Endodermal cell (in vitro differentiated cells): ENCODE data around the gene ACYP1. TPM values are rescaled to one million over a fixed set of nuclear protein-coding genes. Genes with fewer than 3 reads are reported as not detected.

Experiments used
- DNase-seq: peaks from one replicate; pipeline ENCODE4 v3.0.0-alpha.2; 2017
- H3K27ac ChIP-seq: 2 replicates; pipeline ENCODE4 v1.5.1; 2013; ENCODE audit warnings: mild to moderate bottlenecking, low read depth, low read length, moderate library complexity
- H3K27me3 ChIP-seq: 2 replicates; pipeline ENCODE4 v1.6.1; 2013; ENCODE audit warnings: mild to moderate bottlenecking, low read length, moderate library complexity; ENCODE audit not compliant: insufficient read depth, control insufficient read depth, poor library complexity, severe bottlenecking
- H3K36me3 ChIP-seq: 2 replicates; pipeline ENCODE4 v1.7.0; 2013; ENCODE audit warnings: mild to moderate bottlenecking, low read length, moderate library complexity; ENCODE audit not compliant: control insufficient read depth, insufficient read depth
- H3K4me1 ChIP-seq: one replicate; pipeline ENCODE4 v1.7.0; 2013; ENCODE audit warnings: low read length; ENCODE audit not compliant: control insufficient read depth, insufficient read depth
- H3K4me3 ChIP-seq: 2 replicates; pipeline ENCODE4 v1.5.1; 2013; ENCODE audit warnings: mild to moderate bottlenecking, low read length, moderate library complexity
- H3K9ac ChIP-seq: 2 replicates; pipeline ENCODE4 v1.6.1; 2013; ENCODE audit warnings: mild to moderate bottlenecking, low read length, moderate library complexity; ENCODE audit not compliant: poor library complexity, severe bottlenecking; ENCODE audit errors: extremely low read depth
- H3K9me3 ChIP-seq: 2 replicates; pipeline ENCODE4 v1.6.1; 2013; ENCODE audit warnings: mild to moderate bottlenecking, low read length, moderate library complexity; ENCODE audit not compliant: control insufficient read depth
- H3K27ac Mint-ChIP-seq: 2 replicates; pipeline ENCODE4 v1.8.0; 2020; ENCODE audit warnings: mixed read lengths
- H3K27me3 Mint-ChIP-seq: 2 replicates; pipeline ENCODE4 v1.8.0; 2021; ENCODE audit warnings: mild to moderate bottlenecking, mixed read lengths; ENCODE audit not compliant: insufficient read depth
- H3K36me3 Mint-ChIP-seq: 2 replicates; pipeline ENCODE4 v1.8.0; 2020; ENCODE audit warnings: low read depth, mixed read lengths
- H3K4me1 Mint-ChIP-seq: 2 replicates; pipeline ENCODE4 v1.8.0; 2020; ENCODE audit warnings: mixed read lengths
- H3K4me3 Mint-ChIP-seq: 2 replicates; pipeline ENCODE4 v1.8.0; 2020; ENCODE audit warnings: mild to moderate bottlenecking, moderate library complexity, mixed read lengths
- H3K9me3 Mint-ChIP-seq: 2 replicates; pipeline ENCODE4 v1.8.0; 2020; ENCODE audit warnings: mild to moderate bottlenecking, mixed read lengths
- WGBS, 2 experiments: methylation state at CpG; one replicate each; pipeline versions ENCODE4 v1.1.5 to v1.1.7; 2013; ENCODE audit warnings: missing lambda C conversion rate in 2 of 2, mixed read lengths in 1 of 2; ENCODE audit not compliant: insufficient coverage in 1 of 2, insufficient read length in 1 of 2; 5-methylcytosine and 5-hydroxymethylcytosine counted together
- total RNA-seq, 2 donors: library from RNA; stranded (reverse); fragmentation: NEBNext Ultra II Directional in 1 of 2; extraction: Animal tissue kit (Norgen Biotek cat#: 25700) in 1 of 2; gene quantifications; 2 replicates in 1 of 2; 3 replicates in 1 of 2; pipeline ENCODE4 v1.2.1, GENCODE V29; 2021
- TF ChIP-seq, protein P1 (sequence below): fragments of 200-600 bp; sonication (generic); conservative IDR thresholded peaks from 2 replicates; pipeline ENCODE4 v1.5.0; 2021; ENCODE audit warnings: antibody characterized with exemption, mild to moderate bottlenecking

Gene ACYP1
- total RNA-seq, 2 donors from 2014 or later = 21.4 to 26.0 TPM

GRCh38 chr14:75048101-75048500 lies 15.7 kb downstream of the ACYP1 start:
- no peak overlapping the region for H3K4me3 Mint-ChIP-seq
- H3K9me3 Mint-ChIP-seq = no peaks in the 10 kb centered on the region
- no peaks in the 10 kb centered on the region for H3K36me3 Mint-ChIP-seq
- H3K4me1 ChIP-seq = no peaks in the 10 kb centered on the region
- no peak overlapping the region for H3K4me3 ChIP-seq
- H3K4me1 Mint-ChIP-seq = peaks cover 5% of the 10 kb centered on the region
- WGBS, 2 experiments = 87 to 98% methylated on average over 2 of the region's 2 CpGs
- no peak overlapping the region for H3K9ac ChIP-seq
- H3K36me3 ChIP-seq = no peaks in the 10 kb centered on the region
- TF ChIP-seq, protein P1, sequence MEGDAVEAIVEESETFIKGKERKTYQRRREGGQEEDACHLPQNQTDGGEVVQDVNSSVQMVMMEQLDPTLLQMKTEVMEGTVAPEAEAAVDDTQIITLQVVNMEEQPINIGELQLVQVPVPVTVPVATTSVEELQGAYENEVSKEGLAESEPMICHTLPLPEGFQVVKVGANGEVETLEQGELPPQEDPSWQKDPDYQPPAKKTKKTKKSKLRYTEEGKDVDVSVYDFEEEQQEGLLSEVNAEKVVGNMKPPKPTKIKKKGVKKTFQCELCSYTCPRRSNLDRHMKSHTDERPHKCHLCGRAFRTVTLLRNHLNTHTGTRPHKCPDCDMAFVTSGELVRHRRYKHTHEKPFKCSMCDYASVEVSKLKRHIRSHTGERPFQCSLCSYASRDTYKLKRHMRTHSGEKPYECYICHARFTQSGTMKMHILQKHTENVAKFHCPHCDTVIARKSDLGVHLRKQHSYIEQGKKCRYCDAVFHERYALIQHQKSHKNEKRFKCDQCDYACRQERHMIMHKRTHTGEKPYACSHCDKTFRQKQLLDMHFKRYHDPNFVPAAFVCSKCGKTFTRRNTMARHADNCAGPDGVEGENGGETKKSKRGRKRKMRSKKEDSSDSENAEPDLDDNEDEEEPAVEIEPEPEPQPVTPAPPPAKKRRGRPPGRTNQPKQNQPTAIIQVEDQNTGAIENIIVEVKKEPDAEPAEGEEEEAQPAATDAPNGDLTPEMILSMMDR = no peak
- DNase-seq = no peak
- no peak overlapping the region for H3K27ac Mint-ChIP-seq
- H3K27ac ChIP-seq = no peak overlapping the region
- H3K9me3 ChIP-seq = no peaks in the 10 kb centered on the region
- H3K27me3 Mint-ChIP-seq = no peaks in the 10 kb centered on the region
- no peaks in the 10 kb centered on the region for H3K27me3 ChIP-seq

GRCh38 chr14:75047506-75047905 lies 16.3 kb downstream of the ACYP1 start:
- Mint-ChIP-seq H3K4me3 (no peak overlapping the region), H3K4me1 (peaks cover 5% of the 10 kb centered on the region), H3K27me3 (no peaks in the 10 kb centered on the region), H3K27ac (no peak overlapping the region), H3K36me3 (no peaks in the 10 kb centered on the region), H3K9me3 (no peaks in the 10 kb centered on the region)
- Histone ChIP-seq H3K4me3 (no peak overlapping the region), H3K27ac (no peak overlapping the region), H3K27me3 (no peaks in the 10 kb centered on the region), H3K9ac (no peak overlapping the region), H3K36me3 (no peaks in the 10 kb centered on the region), H3K9me3 (no peaks in the 10 kb centered on the region), H3K4me1 (no peaks in the 10 kb centered on the region)
- DNase-seq = no peak
- TF ChIP-seq, protein P1 = no peak
- WGBS, 2 experiments = 92 to 100% methylated on average over 3 to 4 of the region's 4 CpGs

GRCh38 chr14:75046899-75047298 lies 16.9 kb downstream of the ACYP1 start:
- DNase-seq = no peak
- no peaks in the 10 kb centered on the region for H3K9me3 Mint-ChIP-seq
- H3K27me3 Mint-ChIP-seq = no peaks in the 10 kb centered on the region
- H3K4me1 ChIP-seq = no peaks in the 10 kb centered on the region
- H3K9me3 ChIP-seq = no peaks in the 10 kb centered on the region
- TF ChIP-seq, protein P1 = no peak
- peaks cover 5% of the 10 kb centered on the region for H3K4me1 Mint-ChIP-seq
- no peak overlapping the region for H3K4me3 ChIP-seq
- 97 to 100% methylated on average over 3 of the region's 3 CpGs for WGBS, 2 experiments
- H3K27ac ChIP-seq = no peak overlapping the region
- H3K27me3 ChIP-seq = no peaks in the 10 kb centered on the region
- no peak overlapping the region for H3K27ac Mint-ChIP-seq
- H3K36me3 Mint-ChIP-seq = peaks cover 3% of the 10 kb centered on the region
- no peak overlapping the region for H3K9ac ChIP-seq
- no peaks in the 10 kb centered on the region for H3K36me3 ChIP-seq
- no peak overlapping the region for H3K4me3 Mint-ChIP-seq
